ENCODE results near the gene PCDHGC3. TPM values are rescaled to one million over a fixed set of nuclear protein-coding genes. Genes with fewer than 3 reads are reported as not detected.

PCDHGC3 gene
- total and polyA plus RNA-seq, 9 of the 15 experiments (the other 6 are each of a cell fraction or from before 2014, with no cell fraction given), result 0.07 TPM; not detected in 8

GRCh38 chr5:141492168-141492885, 16.6 kb downstream of the PCDHGC3 start:
- POLR2A ChIA-PET, result interaction anchor here (0.6 to 1.4 kb wide), 5 partner anchors 9 to 1076 kb away, joined by 3 to 5 read pairs (median 4); no protein-coding TSS in a partner anchor
- 16% methylated on average over 62 of the region's 68 CpGs for WGBS (ENCODE audit: insufficient coverage, low coverage, missing lambda C conversion rate)
- Histone ChIP-seq H3K9me3 (replicated peaks; ENCODE audit: control insufficient read depth, insufficient read depth, low read depth, low read length) (no peaks in the 10 kb centered on the region), H3K4me2 (ENCODE audit: insufficient read depth, low read length) (no peak overlapping the region), H3K27me3 (ENCODE audit: control insufficient read depth in 2 of 2, insufficient read depth in 2 of 2, low read length in 2 of 2) (peaks cover 44 to 86% of the 10 kb centered on the region in 2 experiments), H3K9me1 (ENCODE audit: control insufficient read depth, insufficient read depth, low read length) (no peaks in the 10 kb centered on the region), H2AFZ (ENCODE audit: low read depth, low read length) (no peak overlapping the region), H4K20me1 (replicated peaks; ENCODE audit: control insufficient read depth, insufficient read depth, low read length) (0 out of 2 replicates have a peak, but pooled peaks cover 5% of the 10 kb centered on the region), H3K36me3 (ENCODE audit: control insufficient read depth, insufficient read depth, low read length) (no peaks in the 10 kb centered on the region), H3K9ac (ENCODE audit: insufficient read depth in 1 of 2, low read depth in 2 of 2, low read length in 2 of 2) (no peak overlapping the region), H3K79me2 (ENCODE audit: control insufficient read depth, insufficient read depth, low read length) (no peaks in the 10 kb centered on the region), H3K4me1 (replicated peaks in 1 of 2; ENCODE audit: control insufficient read depth in 2 of 2, insufficient read depth in 2 of 2, low read length in 2 of 2) (peaks cover 0 to 15% of the 10 kb centered on the region in 2 experiments; a peak in 2 of 5 replicates), H3K4me3 (no peak overlapping the region), H3K27ac (ENCODE audit: extremely low read depth, low read depth, low read length) (no peak overlapping the region)
- ATAC-seq (no peak), DNase-seq (ENCODE audit: extremely low read depth in 1 of 4, low spot score in 3 of 4) (no peak), FAIRE-seq (no peak)
- no TSS peak for BruUV-seq (replicated peaks)
- CTCF ChIA-PET (ENCODE audit: low intra/inter-chr PET ratio), result no interaction called here
- in situ Hi-C loops (cut with MboI), result no loop called here
- intact Hi-C loops (cut with micrococcal nuclease), result no loop called here
- TF ChIP-seq ZNF121 (CRISPR knock-in tag; conservative IDR thresholded peaks at IDR 0.05) (no peak), TBL1XR1 (IDR thresholded peaks at IDR 0.05; ENCODE audit: low read length in 2 of 2) (no peak), LCOR (CRISPR knock-in tag; IDR thresholded peaks at IDR 0.05) (no peak), ZKSCAN1 (IDR thresholded peaks at IDR 0.05; ENCODE audit: low read depth, low read length) (no peak), MYBL2 (IDR thresholded peaks at IDR 0.05; ENCODE audit: low read depth) (no peak), MYBL2 (CRISPR knock-in tag; IDR thresholded peaks at IDR 0.05; ENCODE audit: borderline replicate concordance) (no peak), ZNF280A (IDR thresholded peaks at IDR 0.05; ENCODE audit: low read depth, partially characterized antibody) (no peak), SP2 (IDR thresholded peaks at IDR 0.05; ENCODE audit: extremely low read depth, low read depth, low read length, poor library complexity, severe bottlenecking) (no peak), NR0B1 (IDR thresholded peaks at IDR 0.05; ENCODE audit: partially characterized antibody) (no peak), FOXK1 (CRISPR knock-in tag; IDR thresholded peaks at IDR 0.05; ENCODE audit: borderline replicate concordance) (no peak), GABPA (tag; conservative IDR thresholded peaks at IDR 0.05; ENCODE audit: low read depth) (no peak), THRAP3 (IDR thresholded peaks at IDR 0.05; ENCODE audit: borderline replicate concordance) (no peak)
- TF ChIP-seq, protein P1, sequence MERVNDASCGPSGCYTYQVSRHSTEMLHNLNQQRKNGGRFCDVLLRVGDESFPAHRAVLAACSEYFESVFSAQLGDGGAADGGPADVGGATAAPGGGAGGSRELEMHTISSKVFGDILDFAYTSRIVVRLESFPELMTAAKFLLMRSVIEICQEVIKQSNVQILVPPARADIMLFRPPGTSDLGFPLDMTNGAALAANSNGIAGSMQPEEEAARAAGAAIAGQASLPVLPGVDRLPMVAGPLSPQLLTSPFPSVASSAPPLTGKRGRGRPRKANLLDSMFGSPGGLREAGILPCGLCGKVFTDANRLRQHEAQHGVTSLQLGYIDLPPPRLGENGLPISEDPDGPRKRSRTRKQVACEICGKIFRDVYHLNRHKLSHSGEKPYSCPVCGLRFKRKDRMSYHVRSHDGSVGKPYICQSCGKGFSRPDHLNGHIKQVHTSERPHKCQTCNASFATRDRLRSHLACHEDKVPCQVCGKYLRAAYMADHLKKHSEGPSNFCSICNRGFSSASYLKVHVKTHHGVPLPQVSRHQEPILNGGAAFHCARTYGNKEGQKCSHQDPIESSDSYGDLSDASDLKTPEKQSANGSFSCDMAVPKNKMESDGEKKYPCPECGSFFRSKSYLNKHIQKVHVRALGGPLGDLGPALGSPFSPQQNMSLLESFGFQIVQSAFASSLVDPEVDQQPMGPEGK (CRISPR knock-in tag; IDR thresholded peaks at IDR 0.05; ENCODE audit: borderline replicate concordance), result no peak
